ENCODE results near the gene SLC7A7.
"Not testable (repeated sequence)": the region's sequence is repeated elsewhere in the genome, so short reads cannot be mapped to it uniquely, and the experiment has no call there.

Gene SLC7A7

DNA sequence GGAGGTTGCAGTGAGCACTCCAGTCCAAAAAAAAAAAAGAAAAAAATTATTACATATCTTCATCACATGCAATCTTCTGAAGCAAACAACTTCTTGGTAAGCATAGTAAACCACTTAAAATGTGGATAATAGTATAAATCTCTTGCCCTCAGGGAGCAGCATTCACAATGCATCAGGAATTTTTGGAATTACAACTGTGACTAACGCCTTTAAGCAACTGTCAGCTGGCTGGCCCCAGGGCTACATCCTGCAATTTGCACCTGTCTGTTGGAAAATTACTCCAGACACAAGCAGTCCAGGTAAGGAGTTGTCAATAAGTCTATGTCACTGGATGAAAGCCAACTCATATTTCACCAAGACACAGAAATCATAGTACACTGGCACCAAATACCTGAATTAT is 5.5 kb upstream of the SLC7A7 start:
- DNase-seq (ENCODE audit: low spot score), result no peak

DNA sequence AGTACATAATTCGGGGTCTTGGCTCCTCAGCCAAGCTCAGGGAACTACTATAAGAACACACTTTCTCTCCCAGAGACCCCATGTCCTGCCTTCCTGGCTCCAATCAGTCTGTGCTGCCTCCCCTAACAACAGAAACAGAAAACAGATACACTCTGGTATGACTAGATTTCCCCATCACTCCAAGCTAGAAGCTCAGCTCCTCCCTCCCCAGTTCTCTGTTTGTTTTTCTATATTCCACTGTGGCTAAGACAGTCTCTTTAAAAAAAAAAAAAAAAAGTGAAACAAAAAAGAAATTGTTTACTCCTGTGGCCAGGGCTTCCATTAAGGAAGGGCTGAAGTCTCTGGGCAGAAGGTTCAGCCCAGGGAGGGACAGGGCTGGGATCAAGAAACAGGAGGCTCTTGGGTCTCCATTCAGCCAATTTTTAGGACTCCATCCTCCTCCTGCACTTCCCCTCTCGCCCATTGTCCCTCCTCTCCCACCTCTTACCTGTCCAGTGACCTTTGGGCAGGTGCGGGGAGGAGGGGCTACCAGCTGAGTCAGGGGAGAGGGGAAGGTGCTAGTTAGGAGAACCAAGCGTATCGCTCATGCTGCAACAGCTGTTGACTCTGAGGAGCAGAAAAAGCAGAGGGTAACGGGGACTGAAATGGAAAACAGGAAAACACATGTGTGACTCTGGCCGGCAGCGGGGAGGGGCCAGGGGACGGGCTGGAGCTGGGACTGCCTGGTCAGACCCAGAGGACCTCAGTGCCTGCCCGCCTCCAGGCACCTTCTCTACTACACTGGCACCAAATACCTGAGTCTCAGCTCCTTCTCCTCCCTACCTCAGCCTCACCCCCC is 4.1 kb upstream of the SLC7A7 start:
- no peak for DNase-seq (ENCODE audit: low spot score)

DNA sequence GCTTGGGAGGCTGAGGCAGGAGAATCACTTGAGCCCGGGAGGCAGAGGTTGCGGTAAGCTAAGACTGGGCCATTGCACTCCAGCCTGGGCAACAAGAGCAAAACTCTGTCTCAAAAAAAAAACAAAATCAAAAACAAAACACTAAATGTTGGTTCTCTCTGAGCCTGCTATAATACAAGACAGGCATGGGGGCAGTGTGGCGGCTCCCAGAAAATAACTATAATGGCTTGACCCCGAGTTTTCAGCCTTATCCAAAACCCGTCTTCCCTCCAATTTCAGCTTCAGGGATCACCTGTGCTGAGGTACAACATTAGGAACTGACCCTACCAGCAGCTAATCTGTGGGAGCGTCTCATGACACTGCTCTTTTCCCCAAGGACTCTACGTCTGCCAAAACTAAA is 862 bp downstream of the SLC7A7 start:
- no peak for DNase-seq (ENCODE audit: low spot score)

DNA sequence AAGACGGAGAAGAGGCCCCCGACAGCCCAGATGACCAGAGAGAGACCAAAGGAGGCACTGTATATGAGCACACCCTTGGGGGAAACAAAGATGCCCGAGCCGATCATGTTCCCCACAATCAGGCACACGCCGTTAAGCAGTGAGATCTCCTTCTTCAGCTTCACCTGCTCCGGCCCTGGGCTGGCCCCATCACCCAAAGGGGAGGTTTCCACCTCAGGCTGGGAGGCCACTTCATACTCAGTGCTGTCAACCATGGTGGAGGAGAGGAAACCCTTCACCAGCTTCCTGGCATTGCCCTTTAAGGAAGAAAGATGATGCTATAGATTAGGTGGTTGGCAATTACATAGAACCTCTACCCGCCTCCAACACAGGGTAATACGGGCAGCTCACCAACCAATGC is 2.1 kb downstream of the SLC7A7 start:
- DNase-seq (ENCODE audit: low spot score), result no peak

DNA sequence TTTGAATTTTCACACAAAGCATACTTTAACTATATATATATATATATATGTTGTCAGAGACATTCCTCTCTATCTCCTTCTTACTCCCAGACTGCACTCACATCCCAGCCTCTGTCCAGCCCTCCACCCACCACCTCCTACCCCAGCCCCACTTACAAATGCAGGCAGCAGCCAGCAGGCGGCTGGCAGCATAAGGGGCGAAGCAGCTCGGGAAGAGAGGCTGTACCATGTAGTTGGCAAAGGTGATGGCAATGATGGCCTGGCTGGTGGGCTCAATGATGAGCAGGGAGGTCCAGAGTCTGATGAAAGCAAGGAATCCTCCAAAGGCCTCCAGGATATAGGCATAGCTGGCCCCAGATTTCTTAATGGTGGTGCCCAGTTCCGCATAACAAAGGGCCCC is 2.5 kb downstream of the SLC7A7 start:
- no peak for DNase-seq (ENCODE audit: low spot score)

- DNase-seq (ENCODE audit: low spot score), result no peak
Observed at GRCh38 chr14:22811722-22812121, 3.5 kb downstream of the SLC7A7 start.

DNA sequence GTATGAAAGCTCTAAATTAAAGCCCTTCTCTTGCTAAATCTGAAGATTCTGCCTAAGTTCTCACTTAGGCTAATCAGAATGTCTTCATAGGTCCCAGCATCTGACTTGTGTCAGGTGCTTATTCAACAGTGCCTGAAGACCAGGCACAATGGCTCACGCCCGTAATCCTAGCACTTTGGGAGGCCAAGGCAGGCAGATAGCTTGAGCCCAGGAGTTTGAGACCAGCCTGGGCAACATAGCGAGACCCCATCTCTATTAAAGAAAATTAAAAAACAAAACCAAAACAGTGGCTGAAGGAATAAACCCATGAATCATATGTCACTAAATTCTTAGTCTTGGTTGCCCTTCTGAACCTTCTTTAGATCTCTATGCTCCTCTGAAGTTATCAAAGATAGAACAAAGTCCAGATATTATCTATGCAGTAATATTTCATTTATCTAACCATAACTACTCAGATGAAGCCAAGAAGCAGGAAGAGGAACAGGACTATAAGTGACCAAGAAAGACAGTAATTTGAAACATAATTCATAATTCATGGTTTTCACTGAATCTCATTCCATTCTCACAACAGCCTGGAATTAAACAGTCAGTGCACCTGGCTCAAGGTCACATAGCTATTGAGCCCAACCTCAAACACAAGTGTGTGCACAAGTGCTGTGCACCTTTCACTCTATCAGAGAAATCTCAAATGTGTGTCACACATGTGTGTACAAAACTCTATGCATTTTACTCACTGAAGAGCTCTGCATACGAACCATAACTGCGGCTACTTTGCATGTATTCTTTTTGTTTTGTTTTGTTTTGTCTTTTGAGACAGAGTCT is 6.6 kb downstream of the SLC7A7 start:
- no peak for DNase-seq (ENCODE audit: low spot score)

- no peak for DNase-seq (ENCODE audit: low spot score)
Observed at GRCh38 chr14:22807432-22808087, 7.7 kb downstream of the SLC7A7 start.

- not testable (repeated sequence) for DNase-seq (ENCODE audit: low spot score)
Observed at GRCh38 chr14:22805235-22805634, 10.0 kb downstream of the SLC7A7 start.

- DNase-seq (ENCODE audit: low spot score), result no peak
Observed at GRCh38 chr14:22803687-22803974, 11.6 kb downstream of the SLC7A7 start.

GRCh38 chr14:22802860-22803686 is 12.2 kb downstream of the SLC7A7 start:
- no peak for DNase-seq (ENCODE audit: low spot score)

GRCh38 chr14:22801716-22802115 is 13.5 kb downstream of the SLC7A7 start:
- no peak for DNase-seq (ENCODE audit: low spot score)

GRCh38 chr14:22800346-22800745 is 14.9 kb downstream of the SLC7A7 start:
- DNase-seq (ENCODE audit: low spot score), result no peak

GRCh38 chr14:22798528-22798927 is 16.7 kb downstream of the SLC7A7 start:
- no peak for DNase-seq (ENCODE audit: low spot score)

- no peak for DNase-seq (ENCODE audit: low spot score)
Observed at GRCh38 chr14:22797017-22797917, 18.0 kb downstream of the SLC7A7 start.

- no peak for DNase-seq (ENCODE audit: low spot score)
Observed at GRCh38 chr14:22796087-22796707, 19.0 kb downstream of the SLC7A7 start.

- no peak for DNase-seq (ENCODE audit: low spot score)
Observed at GRCh38 chr14:22794551-22794951, 20.7 kb downstream of the SLC7A7 start.

GRCh38 chr14:22793976-22794375 is 21.3 kb downstream of the SLC7A7 start:
- no peak for DNase-seq (ENCODE audit: low spot score)

- not testable (repeated sequence) for DNase-seq (ENCODE audit: low spot score)
Observed at GRCh38 chr14:22793550-22793949, 21.7 kb downstream of the SLC7A7 start.

GRCh38 chr14:22792158-22792557 is 23.1 kb downstream of the SLC7A7 start:
- DNase-seq (ENCODE audit: low spot score), result no peak

- DNase-seq (ENCODE audit: low spot score), result no peak
Observed at GRCh38 chr14:22791301-22791700, 23.9 kb downstream of the SLC7A7 start.
